Raji (cell line): ENCODE results near the gene TRMT10C.

Experiments used
- POLR2A ChIP-seq: IDR thresholded peaks from 2 replicates; pipeline ENCODE4 v1.6.1; 2011; ENCODE audit warnings: low read depth, low read length, control low read depth; ENCODE audit not compliant: insufficient read depth

TRMT10C gene

DNA sequence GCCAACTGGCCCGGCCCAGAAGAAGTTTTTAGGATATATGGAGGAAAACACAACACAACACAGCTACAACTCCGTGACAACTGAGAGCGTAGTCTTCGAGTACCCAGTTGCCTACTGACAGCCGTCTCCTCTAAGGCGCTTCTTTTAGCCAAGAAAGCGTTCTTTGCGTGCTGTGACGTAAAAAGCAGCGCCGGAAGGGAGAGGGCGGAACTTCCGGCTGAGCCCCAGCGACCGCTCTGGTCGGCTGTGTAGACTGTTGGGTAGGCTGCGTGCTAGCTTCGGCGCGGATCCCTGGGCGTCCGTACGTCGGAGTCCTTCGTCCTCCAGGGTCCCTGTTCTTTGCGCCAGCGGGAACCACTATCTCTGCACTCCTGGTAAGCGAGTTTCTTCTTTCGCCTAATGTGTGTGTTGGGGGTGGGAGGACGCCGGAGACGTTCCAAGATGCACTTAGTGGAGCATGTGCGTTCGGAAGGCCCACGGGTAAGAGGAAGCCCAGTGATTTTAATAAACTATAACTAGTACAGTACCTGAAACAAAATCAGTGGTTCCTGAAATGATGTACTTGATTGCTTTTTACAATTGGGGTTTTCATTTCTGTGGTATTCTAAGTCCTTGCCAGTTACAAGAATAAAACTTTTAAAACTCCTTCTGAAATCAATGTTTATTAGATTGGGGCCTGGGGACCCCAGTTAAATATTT is at the start of gene TRMT10C:
TRMT10C (plus strand) TSS at position 239 of the 699 bp plus-strand sequence. CDS start 2,914 bp downstream, outside the sequence.
- peak; percentile 93 for TF ChIP-seq POLR2A

DNA sequence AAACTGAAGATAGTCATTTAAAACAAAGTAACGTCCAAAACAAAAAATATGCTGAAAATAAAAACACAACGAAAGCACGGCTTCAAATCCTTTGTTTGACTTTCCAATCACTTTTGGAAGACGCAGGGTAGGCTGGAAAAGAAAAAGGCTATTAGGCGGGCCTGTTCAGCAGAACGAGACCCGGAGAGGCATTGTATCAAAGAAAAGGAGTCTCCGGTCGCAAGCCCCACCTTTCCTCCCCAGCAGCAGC is 49.3 kb upstream of the TRMT10C start:
- no peak for TF ChIP-seq POLR2A

DNA sequence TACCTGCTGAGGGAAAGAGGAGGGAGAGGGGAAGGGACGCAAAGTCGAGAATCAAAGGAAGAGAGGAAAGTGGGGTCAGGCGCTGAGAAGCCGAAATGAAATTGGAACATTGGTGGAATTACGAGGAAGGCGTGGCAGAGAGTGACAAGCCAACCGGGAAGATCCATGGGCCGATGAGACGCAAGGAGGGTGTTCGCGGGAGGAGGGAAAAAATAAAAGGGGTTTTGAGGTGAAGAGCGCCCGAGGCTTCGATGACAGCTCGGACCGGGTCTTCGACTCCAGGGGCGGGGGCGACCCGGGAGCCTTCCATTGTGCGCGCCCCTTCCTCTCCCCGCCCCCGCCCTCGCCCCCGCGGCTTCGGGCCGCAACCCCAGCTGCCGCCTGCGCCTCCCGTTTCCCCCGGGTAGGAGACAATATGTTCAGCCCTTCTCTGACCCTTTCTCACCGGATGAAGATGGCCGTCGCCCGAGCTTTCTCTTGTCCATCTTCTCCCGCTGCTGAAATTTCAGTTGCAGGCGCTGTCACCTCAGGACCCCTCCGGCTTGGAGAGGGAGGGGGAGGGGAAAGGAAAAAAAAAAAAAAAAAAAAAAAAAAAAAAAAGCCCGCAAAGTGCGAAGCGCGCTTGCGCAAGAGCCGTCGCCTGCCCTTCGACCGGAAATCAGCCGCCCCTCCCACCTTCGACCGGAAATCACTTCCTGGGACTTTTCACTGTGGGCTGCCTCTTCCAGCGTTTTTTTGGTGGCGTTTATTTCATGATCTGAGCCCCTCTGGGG is 48.8 kb upstream of the TRMT10C start, which contains the start of gene SENP7:
SENP7 (minus strand) TSS at position 567 of the 773 bp plus-strand sequence; CDS start at position 485, 82 bp downstream.
- TF ChIP-seq POLR2A, result peak; percentile 58

DNA sequence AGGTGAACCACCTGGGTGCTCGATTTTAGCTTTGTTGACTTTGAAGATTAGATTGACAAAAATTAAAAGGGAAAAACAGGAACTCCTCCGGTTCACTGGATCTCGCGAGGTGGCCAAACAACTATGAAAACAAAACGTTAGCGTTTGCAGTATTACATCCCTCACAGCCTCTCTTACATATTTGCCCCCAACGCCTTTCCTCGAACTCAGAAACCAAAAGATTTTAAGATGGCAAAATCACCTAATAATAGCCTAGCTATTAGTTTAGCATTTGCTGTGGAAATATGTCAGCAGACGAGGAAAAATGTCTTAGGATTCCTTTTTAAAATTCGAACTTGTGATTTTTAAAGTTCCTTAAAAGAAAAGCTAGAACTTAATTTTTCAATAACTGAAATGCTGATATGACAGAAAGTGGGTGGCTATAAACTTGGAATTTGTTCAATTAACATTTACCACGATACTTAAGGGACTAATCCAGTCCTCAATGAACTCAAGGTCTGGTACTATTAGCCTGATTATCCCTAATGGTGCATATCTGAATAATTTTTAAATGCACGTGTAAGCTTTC is 48.2 kb upstream of the TRMT10C start:
- TF ChIP-seq POLR2A, result no peak

DNA sequence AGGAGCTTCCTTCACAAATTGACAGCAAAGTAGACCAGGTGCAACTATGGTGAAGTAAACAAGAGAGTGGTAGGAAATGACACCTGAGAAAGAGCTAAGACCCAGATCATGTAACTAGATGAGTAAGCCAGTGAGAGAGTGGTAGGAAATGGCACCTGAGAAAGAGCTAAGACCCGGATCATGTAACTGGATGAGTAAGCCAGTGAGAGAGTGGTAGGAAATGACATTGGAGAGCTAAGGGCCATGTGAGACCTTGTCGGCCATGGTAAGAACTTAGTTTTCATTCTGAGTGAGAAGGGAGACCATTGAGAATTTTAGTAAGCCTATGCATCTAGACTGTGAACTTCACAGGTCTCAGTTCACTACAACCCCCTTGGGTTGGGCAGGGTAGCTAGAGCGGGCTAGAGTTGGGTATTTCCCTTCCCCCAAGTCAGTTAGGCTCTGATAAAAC is 43.2 kb upstream of the TRMT10C start:
- TF ChIP-seq POLR2A, result no peak

DNA sequence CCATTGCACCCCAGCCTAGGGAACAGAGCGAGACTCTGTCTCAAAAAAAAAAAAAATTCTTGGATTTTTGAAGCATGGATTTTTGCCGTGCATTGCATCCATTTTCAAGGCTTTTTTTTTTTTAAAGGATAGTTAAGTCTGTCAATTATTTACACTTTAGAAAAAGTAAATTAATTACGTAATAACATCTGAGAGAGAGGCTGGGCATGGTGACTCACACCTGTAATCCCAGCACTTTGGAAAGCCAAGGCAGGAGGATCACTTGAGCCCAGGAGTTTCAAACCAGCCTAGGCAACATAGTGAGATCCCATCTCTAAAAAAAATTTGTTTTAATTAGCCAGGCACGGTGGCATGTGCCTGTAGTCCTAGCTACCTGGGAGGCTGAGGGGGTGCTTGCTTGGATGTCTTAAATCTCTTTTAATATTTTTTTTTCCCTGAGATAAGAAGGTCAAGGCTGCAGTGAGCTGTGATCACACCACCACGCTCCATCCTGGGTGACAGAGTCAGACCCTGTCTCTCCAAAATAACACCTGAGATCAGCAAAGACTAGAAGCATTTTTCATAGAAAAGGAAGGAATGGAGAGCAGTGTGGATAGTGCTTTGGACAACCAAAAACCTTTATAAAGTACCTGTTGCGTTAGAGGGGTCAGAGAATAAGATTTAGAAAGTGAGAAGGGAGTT is 41.8 kb upstream of the TRMT10C start:
- no peak for TF ChIP-seq POLR2A

DNA sequence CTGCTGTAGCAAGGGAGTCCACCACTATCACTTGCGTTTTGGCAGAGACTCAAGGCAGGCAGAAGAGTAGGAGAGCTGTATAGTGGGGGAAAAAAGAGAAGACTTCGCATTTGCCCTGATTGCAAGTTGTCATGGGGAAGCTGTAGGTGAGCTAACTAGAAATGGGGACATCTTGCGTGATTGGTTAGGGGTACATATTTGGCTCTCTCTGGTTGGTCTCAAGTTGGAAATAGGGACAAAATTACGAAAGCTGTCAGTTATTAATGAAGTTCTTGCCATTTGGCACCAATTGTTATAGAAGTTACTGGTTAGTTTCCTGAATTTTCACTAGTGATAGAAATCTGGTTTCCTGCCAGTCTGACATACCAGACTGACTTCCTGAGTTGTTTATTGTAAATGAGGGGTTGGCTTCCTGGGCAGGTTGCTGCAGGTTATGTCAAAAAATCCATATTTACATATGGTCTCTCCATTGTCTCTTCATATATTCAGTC is 40.4 kb upstream of the TRMT10C start:
- no peak for TF ChIP-seq POLR2A

DNA sequence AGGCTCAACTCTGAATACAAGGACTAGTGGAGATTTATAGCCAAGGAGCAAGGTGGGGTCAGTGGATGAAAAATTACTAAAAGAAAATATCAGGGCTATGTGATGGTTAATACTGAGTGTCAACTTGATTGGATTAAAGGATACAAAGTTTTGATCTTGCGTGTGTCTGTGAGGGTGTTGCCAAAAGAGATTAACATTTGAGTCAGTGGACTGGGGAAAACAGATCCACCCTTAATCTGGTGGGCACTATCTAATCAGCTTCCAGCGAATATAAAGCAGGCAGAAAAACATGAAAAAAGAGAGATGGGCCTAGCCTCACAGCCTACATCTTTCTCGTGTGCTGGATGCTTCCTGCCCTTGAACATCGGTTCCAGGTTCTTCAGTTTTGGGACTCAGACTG is 34.2 kb upstream of the TRMT10C start:
- no peak for TF ChIP-seq POLR2A

DNA sequence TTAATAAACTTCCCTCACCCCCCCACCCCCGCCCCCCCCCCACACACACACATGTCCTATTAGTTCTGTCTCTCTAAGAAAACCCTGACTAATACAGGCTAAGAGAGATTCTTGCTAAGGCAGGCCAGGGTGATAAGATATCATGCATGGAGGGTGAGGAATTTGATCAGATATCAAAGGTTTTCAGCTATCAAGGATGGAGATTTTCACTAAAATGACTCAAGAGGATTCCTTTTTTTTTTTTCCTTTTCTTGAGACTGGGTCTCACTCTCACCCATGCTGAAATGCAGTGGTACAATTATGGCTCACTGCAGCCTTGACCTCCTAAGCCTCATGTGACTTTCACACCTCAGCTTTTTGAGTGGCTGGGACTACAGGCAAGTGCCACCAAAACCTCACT is 33.8 kb upstream of the TRMT10C start:
- no peak for TF ChIP-seq POLR2A

DNA sequence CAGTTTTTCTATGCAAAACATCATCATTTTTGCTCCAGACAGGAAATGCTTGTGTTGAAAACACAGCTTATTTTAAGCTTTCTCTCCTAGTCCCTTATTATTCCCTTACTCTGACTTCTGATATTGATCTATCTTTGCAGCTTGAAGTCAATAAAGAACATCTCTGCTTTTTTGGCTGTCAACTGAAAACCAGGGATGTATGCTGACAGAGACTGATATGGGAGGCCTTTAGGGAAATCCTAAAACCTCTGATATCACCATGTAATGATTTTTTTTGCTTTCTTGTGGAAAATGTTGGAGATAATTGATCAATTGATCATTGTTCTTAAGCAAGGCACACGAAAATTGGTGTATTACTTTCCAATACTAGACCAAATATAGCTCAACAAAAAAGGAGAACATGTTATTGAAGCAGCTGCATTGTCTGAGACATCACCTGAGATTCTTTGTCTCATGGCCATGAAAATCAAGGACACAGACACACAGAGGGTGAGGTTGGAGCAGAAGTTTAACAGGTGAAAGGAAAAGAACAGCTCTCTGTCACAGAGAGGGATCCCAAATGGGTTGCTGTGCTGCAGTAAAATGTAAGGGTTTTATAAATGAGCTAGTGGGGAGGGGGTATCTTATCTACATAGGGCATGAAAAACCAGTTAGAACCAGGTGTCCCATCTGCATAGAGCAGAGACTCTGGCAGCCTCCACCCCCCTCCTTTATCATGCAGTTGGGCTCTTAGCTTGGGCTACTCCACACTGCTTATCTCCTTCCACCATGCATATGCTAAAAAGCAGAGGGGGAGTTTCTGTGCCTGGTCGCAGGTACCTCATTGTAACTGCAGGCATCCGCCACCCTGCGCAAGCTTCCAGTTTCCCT is 31.6 kb upstream of the TRMT10C start:
- TF ChIP-seq POLR2A, result no peak

DNA sequence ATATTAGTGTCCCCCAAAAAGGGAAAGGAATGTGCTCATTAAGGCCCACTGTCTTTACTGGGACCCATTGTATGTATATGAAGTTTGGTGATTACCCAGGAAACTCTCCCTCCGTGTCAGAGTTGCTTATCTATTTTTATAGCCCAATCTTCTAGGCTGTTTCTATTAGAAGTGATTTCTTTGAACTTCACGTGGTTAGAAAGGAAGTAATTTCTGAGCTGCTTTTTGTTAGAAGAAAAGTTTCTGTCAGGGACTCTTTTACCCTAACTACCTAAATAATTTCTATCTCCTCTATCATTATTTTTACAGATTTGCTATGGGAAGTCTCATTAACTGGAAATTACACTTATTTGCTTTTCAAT is 31.0 kb upstream of the TRMT10C start:
- no peak for TF ChIP-seq POLR2A

DNA sequence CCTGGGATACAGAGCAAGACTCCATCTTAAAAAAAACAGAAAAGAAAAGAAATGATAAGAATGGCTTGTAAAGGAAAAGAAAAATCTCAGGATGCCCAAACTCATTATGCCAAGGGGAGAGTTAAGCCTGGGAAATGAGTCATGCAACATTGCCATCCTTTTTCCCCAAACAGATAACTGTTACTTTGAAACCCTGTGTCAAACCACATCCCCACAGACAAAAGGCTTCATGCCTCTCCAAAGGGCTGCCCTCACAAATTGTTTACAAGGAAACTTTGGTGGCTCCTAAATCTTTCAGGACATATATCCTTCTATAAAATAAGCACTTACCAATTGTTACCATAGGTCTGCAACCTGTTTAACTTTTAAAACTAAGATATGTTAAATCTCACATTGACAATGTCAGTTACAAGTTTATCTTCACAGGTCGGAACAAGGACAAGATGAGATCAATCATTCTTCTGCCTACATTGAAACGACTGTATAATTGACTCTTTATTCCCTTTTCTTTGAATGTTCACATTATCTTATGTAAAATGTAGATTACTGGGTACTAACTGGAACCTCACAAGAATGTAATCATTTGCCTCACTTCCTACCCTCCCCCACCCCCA is 30.1 kb upstream of the TRMT10C start:
- TF ChIP-seq POLR2A, result no peak

DNA sequence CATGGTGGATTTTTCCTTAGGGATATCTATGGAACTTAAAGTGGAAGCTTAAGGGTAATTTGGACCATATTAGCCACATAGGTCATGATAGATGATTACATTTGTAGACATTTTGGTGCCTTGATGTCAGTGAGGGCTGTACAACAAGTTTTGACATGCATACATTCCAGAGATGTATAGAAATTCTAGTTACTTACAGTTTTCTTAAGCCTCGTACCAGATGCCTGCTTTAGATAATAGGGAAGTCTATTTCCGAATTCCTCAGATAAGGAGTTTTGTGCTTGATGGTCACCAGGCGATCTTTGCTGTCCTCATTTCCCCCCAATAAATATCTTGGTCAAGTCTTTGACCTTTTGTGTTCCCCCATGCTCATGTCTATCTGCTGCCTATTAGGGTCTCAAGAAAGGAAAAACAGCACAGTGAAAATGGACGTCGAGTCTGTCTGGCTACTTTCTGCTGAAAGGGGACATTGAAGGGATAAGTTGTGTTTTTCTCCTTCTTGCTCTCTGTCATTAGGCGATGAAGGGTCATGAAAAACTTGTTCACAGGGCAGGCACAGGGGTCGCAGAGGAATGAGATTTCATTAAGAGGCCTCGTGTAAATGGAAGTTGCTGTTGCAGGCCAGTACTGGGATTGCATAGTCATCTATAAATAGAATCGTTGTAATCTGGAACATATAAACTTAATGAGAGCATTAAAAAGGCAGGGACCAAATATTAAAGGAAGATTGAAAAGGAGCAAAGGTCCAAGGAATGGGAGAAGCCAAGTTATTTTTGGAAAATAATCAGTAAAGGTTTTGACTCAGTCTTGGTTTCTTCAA is 28.7 kb upstream of the TRMT10C start:
- TF ChIP-seq POLR2A, result no peak

DNA sequence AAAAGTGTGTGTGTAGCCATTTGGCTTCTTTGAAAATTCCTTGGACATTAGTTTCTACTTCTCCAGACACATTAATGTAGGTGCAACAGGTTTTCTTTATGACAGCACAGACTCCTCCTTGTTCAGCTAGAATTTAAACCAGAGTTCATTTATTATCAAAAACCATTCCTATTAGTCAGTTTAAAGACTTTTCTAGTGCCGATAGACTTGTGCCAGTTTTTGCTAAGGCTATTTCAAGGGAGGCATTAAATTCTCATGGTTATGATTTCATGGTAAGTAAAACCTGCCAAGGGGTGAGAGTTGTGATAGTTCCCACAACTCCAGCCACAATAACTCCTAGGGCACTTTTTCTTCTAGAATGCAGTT is 28.1 kb upstream of the TRMT10C start:
- no peak for TF ChIP-seq POLR2A

DNA sequence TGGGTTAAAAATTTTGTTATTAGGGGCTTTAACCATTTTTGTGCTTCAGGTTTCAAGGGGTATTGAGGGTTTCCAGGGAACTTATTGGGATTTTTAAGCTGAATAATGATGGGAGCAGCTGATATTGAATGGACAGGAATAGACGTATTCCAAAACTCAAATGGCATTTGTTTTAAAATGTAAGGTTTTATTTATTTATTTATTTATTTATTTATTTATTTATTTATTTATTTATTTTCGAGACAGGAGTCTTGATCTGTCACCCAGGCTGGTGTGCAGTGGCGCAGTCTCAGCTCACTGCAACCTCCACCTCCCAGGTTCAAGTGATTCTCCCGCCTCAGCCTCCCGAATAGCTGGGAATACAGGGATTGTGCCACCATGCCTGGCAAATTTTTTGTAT is 26.4 kb upstream of the TRMT10C start:
- no peak for TF ChIP-seq POLR2A
